ENCODE data around the gene SHISAL1. TPM values are rescaled to one million over a fixed set of nuclear protein-coding genes. Genes with fewer than 3 reads are reported as not detected.
"Not testable (repeated sequence)": the region's sequence is repeated elsewhere in the genome, so short reads cannot be mapped to it uniquely, and the experiment has no call there.

The SHISAL1 gene
- total RNA-seq, 1 experiment from 2014 or later: not detected

DNA sequence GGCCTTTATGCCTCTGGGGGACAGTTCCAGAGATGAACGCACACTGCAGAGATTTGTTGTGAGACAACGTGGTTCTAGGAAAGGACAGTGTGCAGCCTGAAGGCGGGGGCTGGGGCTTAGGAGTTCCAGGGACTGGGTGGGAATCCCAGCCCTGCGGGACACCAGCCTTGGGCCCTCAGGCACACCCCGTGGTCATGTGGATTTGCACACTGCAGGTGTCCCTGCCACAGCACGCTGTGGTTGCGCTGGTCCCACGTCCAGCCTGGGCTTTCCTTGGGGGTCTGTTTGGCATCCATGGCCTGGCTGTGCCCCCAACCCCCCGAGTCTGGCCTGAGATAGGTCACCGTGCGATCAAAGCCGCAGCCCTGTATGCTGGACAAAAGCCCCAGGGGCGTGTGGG, 7.3 kb downstream of the SHISAL1 start:
- intact Hi-C loops (cut with micrococcal nuclease; ENCODE audit: unreplicated experiment): no loop called here
- TF ChIP-seq, protein P1, sequence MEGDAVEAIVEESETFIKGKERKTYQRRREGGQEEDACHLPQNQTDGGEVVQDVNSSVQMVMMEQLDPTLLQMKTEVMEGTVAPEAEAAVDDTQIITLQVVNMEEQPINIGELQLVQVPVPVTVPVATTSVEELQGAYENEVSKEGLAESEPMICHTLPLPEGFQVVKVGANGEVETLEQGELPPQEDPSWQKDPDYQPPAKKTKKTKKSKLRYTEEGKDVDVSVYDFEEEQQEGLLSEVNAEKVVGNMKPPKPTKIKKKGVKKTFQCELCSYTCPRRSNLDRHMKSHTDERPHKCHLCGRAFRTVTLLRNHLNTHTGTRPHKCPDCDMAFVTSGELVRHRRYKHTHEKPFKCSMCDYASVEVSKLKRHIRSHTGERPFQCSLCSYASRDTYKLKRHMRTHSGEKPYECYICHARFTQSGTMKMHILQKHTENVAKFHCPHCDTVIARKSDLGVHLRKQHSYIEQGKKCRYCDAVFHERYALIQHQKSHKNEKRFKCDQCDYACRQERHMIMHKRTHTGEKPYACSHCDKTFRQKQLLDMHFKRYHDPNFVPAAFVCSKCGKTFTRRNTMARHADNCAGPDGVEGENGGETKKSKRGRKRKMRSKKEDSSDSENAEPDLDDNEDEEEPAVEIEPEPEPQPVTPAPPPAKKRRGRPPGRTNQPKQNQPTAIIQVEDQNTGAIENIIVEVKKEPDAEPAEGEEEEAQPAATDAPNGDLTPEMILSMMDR (IDR thresholded peaks at IDR 0.05; ENCODE audit: unreplicated experiment): no peak
- DNase-seq: no peak
- peaks cover 4% of the 10 kb centered on the region for H3K36me3 Mint-ChIP-seq (ENCODE audit: insufficient read depth, unreplicated experiment)
- H3K4me1 Mint-ChIP-seq (ENCODE audit: low read depth, unreplicated experiment): peaks cover 8% of the 10 kb centered on the region
- no peaks in the 10 kb centered on the region for H3K9me3 Mint-ChIP-seq (ENCODE audit: low read depth, unreplicated experiment)
- H3K27me3 Mint-ChIP-seq (ENCODE audit: unreplicated experiment): peaks cover 60% of the 10 kb centered on the region
- no peak overlapping the region for H3K4me3 Mint-ChIP-seq (ENCODE audit: low read depth, unreplicated experiment)
- CTCF ChIA-PET: no interaction called here
- H3K27ac Mint-ChIP-seq (ENCODE audit: unreplicated experiment): no peak overlapping the region
- no TSS peak for BruUV-seq (replicated peaks)

DNA sequence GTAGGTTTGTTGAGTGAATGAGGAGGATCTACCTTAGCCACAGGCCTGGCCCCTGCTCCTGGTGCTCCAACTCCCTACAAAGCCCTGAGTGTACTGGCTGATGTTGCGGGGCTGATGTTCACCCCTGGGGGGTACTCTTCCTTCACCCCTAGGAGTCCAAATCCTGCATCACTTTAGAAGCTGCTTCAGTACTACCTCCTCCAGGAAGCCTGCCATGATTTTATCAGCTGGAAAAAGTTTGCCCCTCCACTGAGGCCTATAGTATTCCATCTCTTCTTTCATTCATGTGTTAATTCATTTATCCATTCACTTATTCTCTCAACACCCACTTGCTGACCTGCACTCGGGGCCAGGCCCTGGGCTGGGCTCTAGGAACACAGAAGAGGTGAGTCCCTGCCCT, 7.8 kb downstream of the SHISAL1 start:
- CTCF ChIA-PET: interaction anchor here (0.5 to 0.7 kb wide), 2 partner anchors 319 to 343 kb away, joined by 3 read pairs; no protein-coding TSS in a partner anchor
- Mint-ChIP-seq H3K4me3 (ENCODE audit: low read depth, unreplicated experiment) (no peak overlapping the region), H3K27ac (ENCODE audit: unreplicated experiment) (no peak overlapping the region), H3K9me3 (ENCODE audit: low read depth, unreplicated experiment) (no peaks in the 10 kb centered on the region), H3K4me1 (ENCODE audit: low read depth, unreplicated experiment) (peaks cover 8% of the 10 kb centered on the region), H3K36me3 (ENCODE audit: insufficient read depth, unreplicated experiment) (peaks cover 7% of the 10 kb centered on the region), H3K27me3 (ENCODE audit: unreplicated experiment) (peaks cover 66% of the 10 kb centered on the region)
- intact Hi-C loops (cut with micrococcal nuclease; ENCODE audit: unreplicated experiment): no loop called here
- no TSS peak for BruUV-seq (replicated peaks)
- TF ChIP-seq, protein P1 (IDR thresholded peaks at IDR 0.05; ENCODE audit: unreplicated experiment): no peak
- no peak for DNase-seq

DNA sequence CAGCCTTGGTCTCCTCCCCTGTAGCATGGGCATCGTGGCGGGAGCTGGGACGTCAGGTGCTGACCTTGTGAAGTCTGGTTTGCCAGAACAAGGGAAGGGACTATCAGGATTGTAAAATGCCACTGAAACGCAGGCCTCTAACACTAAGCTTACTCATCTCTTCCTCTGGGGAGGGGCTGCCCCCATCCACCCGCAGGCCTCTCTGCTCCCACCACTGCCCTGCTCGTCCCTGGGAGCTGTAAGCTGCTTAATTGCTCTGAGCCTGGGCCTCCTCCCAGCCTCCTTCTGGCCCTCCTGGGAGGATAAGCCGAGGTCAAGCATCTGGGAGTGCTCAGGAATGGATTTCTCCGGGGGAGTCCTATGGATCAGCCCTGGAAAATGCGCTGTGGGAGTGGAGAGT, 8.4 kb downstream of the SHISAL1 start:
- H3K4me1 Mint-ChIP-seq (ENCODE audit: low read depth, unreplicated experiment): peaks cover 6% of the 10 kb centered on the region

DNA sequence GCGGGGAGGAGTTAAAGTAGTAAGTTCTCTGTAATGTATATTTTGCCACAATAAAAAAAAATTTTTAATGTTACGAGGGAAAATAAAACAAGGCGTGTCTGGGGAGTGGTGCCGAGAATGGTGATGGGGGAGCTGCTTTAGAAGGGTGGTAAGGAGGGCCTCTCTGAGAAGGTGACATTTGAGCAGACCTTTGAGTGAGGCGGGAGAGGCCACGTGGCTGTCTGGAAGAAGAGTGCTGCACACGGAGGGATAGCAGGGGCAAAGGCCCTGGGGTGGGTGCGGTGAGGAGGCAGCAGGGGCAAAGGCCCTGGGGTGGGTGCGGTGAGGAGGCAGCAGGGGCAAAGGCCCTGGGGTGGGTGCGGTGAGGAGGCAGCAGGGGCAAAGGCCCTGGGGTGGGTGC, 10.4 kb downstream of the SHISAL1 start:
- H3K27ac Mint-ChIP-seq (ENCODE audit: unreplicated experiment); H3K4me3 Mint-ChIP-seq (ENCODE audit: low read depth, unreplicated experiment); CTCF ChIA-PET; DNase-seq; H3K9me3 Mint-ChIP-seq (ENCODE audit: low read depth, unreplicated experiment); BruUV-seq (replicated peaks); H3K4me1 Mint-ChIP-seq (ENCODE audit: low read depth, unreplicated experiment); H3K36me3 Mint-ChIP-seq (ENCODE audit: insufficient read depth, unreplicated experiment); intact Hi-C loops (cut with micrococcal nuclease; ENCODE audit: unreplicated experiment): not testable (repeated sequence)
- peaks cover 62% of the 10 kb centered on the region for H3K27me3 Mint-ChIP-seq (ENCODE audit: unreplicated experiment)

More for the DNA sequence above, 8.4 kb downstream of the SHISAL1 start:
- intact Hi-C loops (cut with micrococcal nuclease; ENCODE audit: unreplicated experiment): no loop called here
- TF ChIP-seq, protein P1 (IDR thresholded peaks at IDR 0.05; ENCODE audit: unreplicated experiment): no peak
- Mint-ChIP-seq H3K4me3 (ENCODE audit: low read depth, unreplicated experiment) (no peak overlapping the region), H3K27ac (ENCODE audit: unreplicated experiment) (no peak overlapping the region), H3K9me3 (ENCODE audit: low read depth, unreplicated experiment) (no peaks in the 10 kb centered on the region), H3K27me3 (ENCODE audit: unreplicated experiment) (peaks cover 71% of the 10 kb centered on the region), H3K36me3 (ENCODE audit: insufficient read depth, unreplicated experiment) (peaks cover 7% of the 10 kb centered on the region)
- CTCF ChIA-PET: interaction anchor here (0.7 kb wide), 1 partner anchor 320 kb away, joined by 3 read pairs; no protein-coding TSS in a partner anchor
- no TSS peak for BruUV-seq (replicated peaks)
- DNase-seq: no peak

DNA sequence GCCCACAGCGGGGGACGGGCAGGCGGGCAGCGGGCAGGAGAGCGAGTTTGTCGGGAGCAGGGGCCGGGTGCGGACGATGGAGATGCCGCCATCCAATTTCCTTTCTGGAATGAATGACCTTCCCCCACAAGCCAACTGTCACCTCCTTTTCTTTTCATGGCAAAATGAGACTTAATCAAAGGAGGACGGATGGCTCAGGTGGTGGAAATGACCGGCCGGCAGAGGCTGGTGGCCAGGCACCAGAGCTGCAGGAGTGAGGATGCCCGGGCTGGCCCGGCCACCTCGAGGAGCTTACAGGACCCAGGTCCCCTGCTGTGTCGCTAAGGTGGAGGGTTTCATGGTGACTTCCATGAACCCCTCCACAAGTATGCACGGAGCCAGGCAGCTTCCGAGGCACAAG, 11.7 kb downstream of the SHISAL1 start:
- TF ChIP-seq, protein P1 (IDR thresholded peaks at IDR 0.05; ENCODE audit: unreplicated experiment): no peak
- peaks cover 3% of the 10 kb centered on the region for H3K36me3 Mint-ChIP-seq (ENCODE audit: insufficient read depth, unreplicated experiment)
- intact Hi-C loops (cut with micrococcal nuclease; ENCODE audit: unreplicated experiment): no loop called here
- CTCF ChIA-PET: no interaction called here
- no peak overlapping the region for H3K4me3 Mint-ChIP-seq (ENCODE audit: low read depth, unreplicated experiment)
- no peaks in the 10 kb centered on the region for H3K4me1 Mint-ChIP-seq (ENCODE audit: low read depth, unreplicated experiment)
- H3K27ac Mint-ChIP-seq (ENCODE audit: unreplicated experiment): no peak overlapping the region
- H3K27me3 Mint-ChIP-seq (ENCODE audit: unreplicated experiment): peaks cover 49% of the 10 kb centered on the region
- H3K9me3 Mint-ChIP-seq (ENCODE audit: low read depth, unreplicated experiment): no peaks in the 10 kb centered on the region
- no TSS peak for BruUV-seq (replicated peaks)
- no peak for DNase-seq
